Fibroblast of lung (primary cell): Measurements from ENCODE around the gene GPR119. TPM values are rescaled to one million over a fixed set of nuclear protein-coding genes. Genes with fewer than 3 reads are reported as not detected.

ENCODE experiments used
- DNase-seq, 2 donors: peaks; one replicate each; pipeline versions ENCODE4 v3.0.0 to v3.0.0-alpha.2; 2010; ENCODE audit warnings: low read depth in 2 of 2
- H2AFZ ChIP-seq: 2 replicates; pipeline ENCODE4 v1.5.1; 2012; ENCODE audit warnings: low read length, control low read depth, inconsistent platforms
- H3K27ac ChIP-seq: 2 replicates; pipeline ENCODE4 v1.5.1; 2011; ENCODE audit warnings: low read length, control low read depth; ENCODE audit not compliant: insufficient read depth
- H3K27me3 ChIP-seq: 2 replicates; pipeline ENCODE4 v1.5.1; 2011; ENCODE audit warnings: mild to moderate bottlenecking, low read length; ENCODE audit not compliant: control insufficient read depth, insufficient read depth
- H3K36me3 ChIP-seq: 2 replicates; pipeline ENCODE4 v1.5.1; 2011; ENCODE audit warnings: low read length; ENCODE audit not compliant: control insufficient read depth, insufficient read depth
- H3K4me1 ChIP-seq: 2 replicates; pipeline ENCODE4 v1.5.1; 2011; ENCODE audit warnings: low read length; ENCODE audit not compliant: control insufficient read depth, insufficient read depth; ENCODE audit errors: extremely low read depth
- H3K4me2 ChIP-seq: 2 replicates; pipeline ENCODE4 v1.5.1; 2011; ENCODE audit warnings: low read length, control low read depth; ENCODE audit not compliant: insufficient read depth; ENCODE audit errors: extremely low read depth
- H3K4me3 ChIP-seq, 4 experiments: fragments of 200-600 bp in 1 of 4; sonication (generic) in 1 of 4; replicated peaks in 1 of 4; 2 replicates each; pipeline ENCODE4 v1.5.1; 2011 to 2016; ENCODE audit warnings: low read length in 4 of 4, low read depth in 3 of 4, mild to moderate bottlenecking in 3 of 4, control low read depth in 2 of 4, inconsistent platforms in 1 of 4, mixed read lengths in 1 of 4; ENCODE audit not compliant: insufficient read depth in 1 of 4; ENCODE audit errors: control extremely low read depth in 1 of 4
- H3K79me2 ChIP-seq: 2 replicates; pipeline ENCODE4 v1.5.1; 2012; ENCODE audit warnings: mild to moderate bottlenecking, low read length, inconsistent platforms; ENCODE audit not compliant: control insufficient read depth, insufficient read depth
- H3K9ac ChIP-seq: 2 replicates; pipeline ENCODE4 v1.5.1; 2011; ENCODE audit warnings: mild to moderate bottlenecking, low read length, control low read depth; ENCODE audit not compliant: insufficient read depth
- H3K9me3 ChIP-seq: 2 replicates; pipeline ENCODE4 v1.5.1; 2012; ENCODE audit warnings: low read depth, low read length; ENCODE audit not compliant: control insufficient read depth, insufficient read depth
- H4K20me1 ChIP-seq: 2 replicates; pipeline ENCODE4 v1.5.1; 2011; ENCODE audit warnings: low read length; ENCODE audit not compliant: control insufficient read depth, insufficient read depth; ENCODE audit errors: extremely low read depth
- EZH2 ChIP-seq: IDR thresholded peaks from 2 replicates; pipeline ENCODE4 v1.5.1; 2012; ENCODE audit warnings: low read length, control low read depth, mild to moderate bottlenecking; ENCODE audit errors: missing control alignments
- polyA plus RNA-seq, 2 donors: library from polyadenylated mRNA; depleted of rRNA in 1 of 2; stranded (reverse) in 1 of 2; unstranded in 1 of 2; fragments of >200 nt; gene quantifications; 2 replicates each; pipeline ENCODE4 v1.2.1, GENCODE V29; 2011 to 2012; ENCODE audit warnings: missing spikeins in 1 of 2
- total RNA-seq: library from RNA; depleted of rRNA; stranded (reverse); fragments of >200 nt; gene quantifications from 2 replicates; pipeline ENCODE4 v1.2.1, GENCODE V29; 2014
- TF ChIP-seq, protein P1 (sequence below), 2 donors: IDR thresholded peaks in 1 of 2; conservative IDR thresholded peaks in 1 of 2; 1 replicate in 1 of 2; 2 replicates in 1 of 2; pipeline ENCODE4 v1.5.1; 2011 to 2012; ENCODE audit warnings: low read length in 2 of 2, control low read depth in 1 of 2, inconsistent platforms in 1 of 2, low read depth in 1 of 2, mild to moderate bottlenecking in 1 of 2

GPR119 gene
- total and polyA plus RNA-seq, 2 donors (not counting 1 experiment from before 2014, with no cell fraction given) = not detected

- no peak overlapping the region for H3K4me3 ChIP-seq
- no peak overlapping the region for H3K9ac ChIP-seq
- no peak overlapping the region for H3K27ac ChIP-seq
- no peaks in the 10 kb centered on the region for H4K20me1 ChIP-seq
- TF ChIP-seq EZH2 = no peak
- TF ChIP-seq, protein P1, sequence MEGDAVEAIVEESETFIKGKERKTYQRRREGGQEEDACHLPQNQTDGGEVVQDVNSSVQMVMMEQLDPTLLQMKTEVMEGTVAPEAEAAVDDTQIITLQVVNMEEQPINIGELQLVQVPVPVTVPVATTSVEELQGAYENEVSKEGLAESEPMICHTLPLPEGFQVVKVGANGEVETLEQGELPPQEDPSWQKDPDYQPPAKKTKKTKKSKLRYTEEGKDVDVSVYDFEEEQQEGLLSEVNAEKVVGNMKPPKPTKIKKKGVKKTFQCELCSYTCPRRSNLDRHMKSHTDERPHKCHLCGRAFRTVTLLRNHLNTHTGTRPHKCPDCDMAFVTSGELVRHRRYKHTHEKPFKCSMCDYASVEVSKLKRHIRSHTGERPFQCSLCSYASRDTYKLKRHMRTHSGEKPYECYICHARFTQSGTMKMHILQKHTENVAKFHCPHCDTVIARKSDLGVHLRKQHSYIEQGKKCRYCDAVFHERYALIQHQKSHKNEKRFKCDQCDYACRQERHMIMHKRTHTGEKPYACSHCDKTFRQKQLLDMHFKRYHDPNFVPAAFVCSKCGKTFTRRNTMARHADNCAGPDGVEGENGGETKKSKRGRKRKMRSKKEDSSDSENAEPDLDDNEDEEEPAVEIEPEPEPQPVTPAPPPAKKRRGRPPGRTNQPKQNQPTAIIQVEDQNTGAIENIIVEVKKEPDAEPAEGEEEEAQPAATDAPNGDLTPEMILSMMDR (conservative IDR thresholded peaks at IDR 0.05 in 1 of 2, IDR thresholded peaks at IDR 0.05 in 1 of 2; ENCODE audit: low read depth in 1 of 2, low read length in 2 of 2) = no peak
- H3K27me3 ChIP-seq = no peaks in the 10 kb centered on the region
- no peak overlapping the region for H3K4me2 ChIP-seq
- H3K4me1 ChIP-seq = no peaks in the 10 kb centered on the region
- no peaks in the 10 kb centered on the region for H3K9me3 ChIP-seq
- no peaks in the 10 kb centered on the region for H3K79me2 ChIP-seq
- no peak for DNase-seq
- no peak overlapping the region for H2AFZ ChIP-seq
- H3K36me3 ChIP-seq = no peaks in the 10 kb centered on the region
Measured at GRCh38 chrX:130351567-130351966, 33.9 kb downstream of the GPR119 start.

- TF ChIP-seq EZH2 = no peak
- TF ChIP-seq, protein P1 (conservative IDR thresholded peaks at IDR 0.05 in 1 of 2, IDR thresholded peaks at IDR 0.05 in 1 of 2; ENCODE audit: low read depth in 1 of 2, low read length in 2 of 2) = no peak
- Histone ChIP-seq H3K27me3 (no peaks in the 10 kb centered on the region), H3K9me3 (no peaks in the 10 kb centered on the region), H2AFZ (no peak overlapping the region), H3K4me1 (no peaks in the 10 kb centered on the region), H3K79me2 (no peaks in the 10 kb centered on the region), H3K36me3 (no peaks in the 10 kb centered on the region), H3K27ac (no peak overlapping the region), H4K20me1 (no peaks in the 10 kb centered on the region), H3K9ac (no peak overlapping the region), H3K4me3 (no peak overlapping the region), H3K4me2 (no peak overlapping the region)
- peak in 1 of 2 donors; percentile 58 for DNase-seq
Measured at GRCh38 chrX:130347321-130347720, 38.2 kb downstream of the GPR119 start.

GRCh38 chrX:130343411-130343810, 42.1 kb downstream of the GPR119 start:
- no peaks in the 10 kb centered on the region for H4K20me1 ChIP-seq
- DNase-seq = peak in 1 of 2 donors; percentile 67
- H3K4me1 ChIP-seq = no peaks in the 10 kb centered on the region
- H3K9me3 ChIP-seq = no peaks in the 10 kb centered on the region
- no peaks in the 10 kb centered on the region for H3K36me3 ChIP-seq
- TF ChIP-seq EZH2 = no peak
- TF ChIP-seq, protein P1 (conservative IDR thresholded peaks at IDR 0.05 in 1 of 2, IDR thresholded peaks at IDR 0.05 in 1 of 2; ENCODE audit: low read depth in 1 of 2, low read length in 2 of 2) = no peak
- H3K27me3 ChIP-seq = no peaks in the 10 kb centered on the region
- H3K79me2 ChIP-seq = no peaks in the 10 kb centered on the region
- no peak overlapping the region for H3K4me3 ChIP-seq
- H3K9ac ChIP-seq = no peak overlapping the region
- no peak overlapping the region for H2AFZ ChIP-seq
- H3K4me2 ChIP-seq = no peak overlapping the region
- H3K27ac ChIP-seq = no peak overlapping the region
